ENCODE measurements around the gene ITPK1.

- TF ChIP-seq CTCF (conservative IDR thresholded peaks at IDR 0.05 in 1 of 2, IDR thresholded peaks at IDR 0.05 in 1 of 2; ENCODE audit: extremely low read depth in 1 of 2, insufficient read depth in 1 of 2, low read depth in 1 of 2, low read length in 2 of 2) (no peak), EZH2 (IDR thresholded peaks at IDR 0.05; ENCODE audit: borderline replicate concordance, low read length) (no peak)
Measured at GRCh38 chr14:93027810-93028723, 87.7 kb downstream of the ITPK1 start.

All from mammary epithelial cell (primary cell).